Mesendoderm (in vitro differentiated cells): ENCODE data around the gene APOA1.

ENCODE experiments used
- DNase-seq: peaks from one replicate; pipeline ENCODE4 v3.0.0; 2013
- H2AK5ac ChIP-seq: 2 replicates; pipeline ENCODE4 v1.6.1; 2013; ENCODE audit warnings: low read length, inconsistent platforms
- H2BK120ac ChIP-seq: 2 replicates; pipeline ENCODE4 v1.6.1; 2013; ENCODE audit warnings: low read depth, mild to moderate bottlenecking, low read length, moderate library complexity, mixed read lengths
- H2BK15ac ChIP-seq: replicated peaks from 2 replicates; pipeline ENCODE4 v1.6.1; 2013; ENCODE audit warnings: low read depth, mild to moderate bottlenecking, moderate library complexity
- H2BK5ac ChIP-seq: 2 replicates; pipeline ENCODE4 v1.6.1; 2013; ENCODE audit warnings: low read length, inconsistent platforms
- H3K18ac ChIP-seq: 2 replicates; pipeline ENCODE4 v1.6.1; 2013; ENCODE audit warnings: mild to moderate bottlenecking, low read length, mixed read lengths
- H3K23ac ChIP-seq: one replicate; pipeline ENCODE4 v1.6.1; 2013; ENCODE audit warnings: low read length
- H3K27ac ChIP-seq: 2 replicates; pipeline ENCODE4 v1.5.1; 2013; ENCODE audit warnings: low read depth, mild to moderate bottlenecking, inconsistent platforms, low read length, moderate library complexity
- H3K27me3 ChIP-seq: 2 replicates; pipeline ENCODE4 v1.6.1; 2013; ENCODE audit warnings: low read length, control low read depth, mild to moderate bottlenecking, inconsistent platforms; ENCODE audit not compliant: insufficient read depth, poor library complexity
- H3K36me3 ChIP-seq: 2 replicates; pipeline ENCODE4 v1.6.1; 2013; ENCODE audit warnings: low read length, inconsistent platforms; ENCODE audit not compliant: control insufficient read depth, insufficient read depth
- H3K4ac ChIP-seq: one replicate; pipeline ENCODE4 v1.6.1; 2013; ENCODE audit warnings: low read depth, mild to moderate bottlenecking, low read length, moderate library complexity
- H3K4me1 ChIP-seq: 2 replicates; pipeline ENCODE4 v1.6.1; 2013; ENCODE audit warnings: low read depth, low read length, inconsistent platforms; ENCODE audit not compliant: control insufficient read depth
- H3K4me2 ChIP-seq: 2 replicates; pipeline ENCODE4 v1.6.1; 2013; ENCODE audit warnings: low read length
- H3K4me3 ChIP-seq: 2 replicates; pipeline ENCODE4 v1.5.1; 2013; ENCODE audit warnings: mild to moderate bottlenecking, low read length
- H3K56ac ChIP-seq: one replicate; pipeline ENCODE4 v1.6.1; 2013; ENCODE audit warnings: low read length
- H3K79me1 ChIP-seq: 2 replicates; pipeline ENCODE4 v1.6.1; 2013; ENCODE audit warnings: low read length, inconsistent platforms
- H3K79me2 ChIP-seq: 2 replicates; pipeline ENCODE4 v1.6.1; 2013; ENCODE audit warnings: mild to moderate bottlenecking, low read length; ENCODE audit not compliant: control insufficient read depth, insufficient read depth
- H3K9ac ChIP-seq: 2 replicates; pipeline ENCODE4 v1.6.1; 2013; ENCODE audit warnings: low read length, inconsistent platforms
- H4K5ac ChIP-seq: one replicate; pipeline ENCODE4 v1.6.1; 2013; ENCODE audit warnings: low read length
- H4K8ac ChIP-seq: one replicate; pipeline ENCODE4 v1.6.1; 2013; ENCODE audit warnings: low read depth, mild to moderate bottlenecking, control low read depth, low read length, moderate library complexity
- WGBS: extraction: QIAGEN DNeasy Blood & Tissue Kit; methylation state at CpG from one replicate; pipeline ENCODE4 v1.1.7; 2013; ENCODE audit warnings: low lambda C conversion rate, missing lambda C conversion rate; ENCODE audit not compliant: insufficient coverage; ENCODE audit errors: extremely low coverage; 5-methylcytosine and 5-hydroxymethylcytosine counted together

Gene APOA1

GRCh38 chr11:116787786-116788486 lies 49.5 kb downstream of the APOA1 start, which contains the start of gene ZPR1:
Gene ZPR1 (minus strand): TSS chr11:116788023. CDS start chr11:116787990, 33 bp downstream.
- H2BK5ac ChIP-seq: no peak within 1 kb of the TSS
- H3K4ac ChIP-seq: peak within 1 kb of the TSS; percentile 58
- peaks cover 14% of the 10 kb centered on the region for H3K79me1 ChIP-seq
- H2BK15ac ChIP-seq: no peak within 1 kb of the TSS
- peak within 1 kb of the TSS; percentile 98 for H3K4me2 ChIP-seq
- peak; percentile 81 for DNase-seq
- H3K18ac ChIP-seq: peak within 1 kb of the TSS; percentile 54
- peaks cover 10% of the 10 kb centered on the region for H3K79me2 ChIP-seq
- peak within 1 kb of the TSS; percentile 45 for H2AK5ac ChIP-seq
- no peaks in the 10 kb centered on the region for H3K4me1 ChIP-seq
- H3K27me3 ChIP-seq: no peaks in the 10 kb centered on the region
- H3K4me3 ChIP-seq: peak within 1 kb of the TSS; percentile 85
- no peak within 1 kb of the TSS for H2BK120ac ChIP-seq
- peak within 1 kb of the TSS; percentile 93 for H3K56ac ChIP-seq
- peak within 1 kb of the TSS; percentile 88 for H3K9ac ChIP-seq
- H4K8ac ChIP-seq: no peak within 1 kb of the TSS
- H3K23ac ChIP-seq: peak within 1 kb of the TSS; percentile 56
- no peak within 1 kb of the TSS for H3K27ac ChIP-seq
- H3K36me3 ChIP-seq: peaks cover 21% of the 10 kb centered on the region
- H4K5ac ChIP-seq: peak within 1 kb of the TSS; percentile 29
- no CpG with 5 or more reads among the region's 56 CpGs for WGBS

- H3K9ac ChIP-seq: peak overlapping the region; percentile 88
- WGBS: no CpG with 5 or more reads among the region's 15 CpGs
These were observed 50.0 kb downstream of the APOA1 start for GRCh38 chr11:116787436-116787785.

GRCh38 chr11:116786966-116787365 lies 50.5 kb downstream of the APOA1 start:
- no peaks in the 10 kb centered on the region for H3K27me3 ChIP-seq
- DNase-seq: no peak
- H2BK5ac ChIP-seq: no peak overlapping the region
- peak overlapping the region; percentile 56 for H3K23ac ChIP-seq
- H3K36me3 ChIP-seq: peaks cover 27% of the 10 kb centered on the region
- no CpG with 5 or more reads among the region's 5 CpGs for WGBS
- no peak overlapping the region for H2BK15ac ChIP-seq
- H3K79me2 ChIP-seq: peaks cover 10% of the 10 kb centered on the region
- peak overlapping the region; percentile 88 for H3K9ac ChIP-seq
- H3K27ac ChIP-seq: no peak overlapping the region
- H2BK120ac ChIP-seq: no peak overlapping the region
- peak overlapping the region; percentile 98 for H3K4me2 ChIP-seq
- peaks cover 14% of the 10 kb centered on the region for H3K79me1 ChIP-seq
- H3K4ac ChIP-seq: no peak overlapping the region
- no peak overlapping the region for H4K8ac ChIP-seq
- H3K18ac ChIP-seq: no peak overlapping the region
- no peak overlapping the region for H2AK5ac ChIP-seq
- peak overlapping the region; percentile 85 for H3K4me3 ChIP-seq
- H3K4me1 ChIP-seq: no peaks in the 10 kb centered on the region
- H4K5ac ChIP-seq: no peak overlapping the region
- peak overlapping the region; percentile 93 for H3K56ac ChIP-seq

More at GRCh38 chr11:116787436-116787785, 50.0 kb downstream of the APOA1 start:
- H3K27ac ChIP-seq: no peak overlapping the region
- peaks cover 14% of the 10 kb centered on the region for H3K79me1 ChIP-seq
- no peak for DNase-seq
- no peak overlapping the region for H2BK5ac ChIP-seq
- H3K18ac ChIP-seq: peak overlapping the region; percentile 54
- no peak overlapping the region for H2BK120ac ChIP-seq
- H2BK15ac ChIP-seq: no peak overlapping the region
- peaks cover 24% of the 10 kb centered on the region for H3K36me3 ChIP-seq
- H3K23ac ChIP-seq: no peak overlapping the region
- peaks cover 10% of the 10 kb centered on the region for H3K79me2 ChIP-seq
- no peaks in the 10 kb centered on the region for H3K27me3 ChIP-seq
- H4K5ac ChIP-seq: no peak overlapping the region
- peak overlapping the region; percentile 93 for H3K56ac ChIP-seq
- peak overlapping the region; percentile 58 for H3K4ac ChIP-seq
- H3K4me2 ChIP-seq: peak overlapping the region; percentile 98
- H4K8ac ChIP-seq: no peak overlapping the region
- peak overlapping the region; percentile 85 for H3K4me3 ChIP-seq
- H2AK5ac ChIP-seq: no peak overlapping the region
- no peaks in the 10 kb centered on the region for H3K4me1 ChIP-seq

GRCh38 chr11:116786326-116786725 lies 51.1 kb downstream of the APOA1 start:
- Histone ChIP-seq H2BK5ac (no peak overlapping the region), H4K5ac (no peak overlapping the region), H3K79me2 (peaks cover 10% of the 10 kb centered on the region), H2BK120ac (no peak overlapping the region), H3K56ac (no peak overlapping the region), H2AK5ac (no peak overlapping the region), H3K27ac (no peak overlapping the region), H3K4me2 (no peak overlapping the region), H2BK15ac (no peak overlapping the region), H4K8ac (no peak overlapping the region), H3K27me3 (no peaks in the 10 kb centered on the region), H3K23ac (no peak overlapping the region), H3K4me3 (no peak overlapping the region), H3K4me1 (no peaks in the 10 kb centered on the region), H3K4ac (no peak overlapping the region), H3K9ac (no peak overlapping the region), H3K79me1 (peaks cover 14% of the 10 kb centered on the region), H3K36me3 (peaks cover 27% of the 10 kb centered on the region), H3K18ac (no peak overlapping the region)
- WGBS: no CpG with 5 or more reads among the region's 2 CpGs
- no peak for DNase-seq
